Measurements from ENCODE around the gene MRPL24.

The MRPL24 gene

GRCh38 chr1:156773607-156774006 is 32.7 kb upstream of the MRPL24 start:
- H3K27ac ChIP-seq (replicated peaks) = no peak overlapping the region
- no peaks in the 10 kb centered on the region for H3K27me3 ChIP-seq (ENCODE audit: insufficient read depth, poor library complexity, severe bottlenecking)
- H3K4me3 ChIP-seq (replicated peaks; ENCODE audit: insufficient read depth, low read length) = no peak overlapping the region
- DNase-seq (ENCODE audit: low read depth in 1 of 2, low spot score in 1 of 2) = no peak
- TF ChIP-seq SPI1 (IDR thresholded peaks at IDR 0.05; ENCODE audit: borderline replicate concordance, low read depth) (no peak), GABPA (IDR thresholded peaks at IDR 0.05; ENCODE audit: low read depth) (no peak), CTCF (IDR thresholded peaks at IDR 0.05; ENCODE audit: insufficient read depth, low read length) (no peak), POLR2AphosphoS5 (IDR thresholded peaks at IDR 0.05; ENCODE audit: low read depth) (no peak)
- TF ChIP-seq, protein P1, sequence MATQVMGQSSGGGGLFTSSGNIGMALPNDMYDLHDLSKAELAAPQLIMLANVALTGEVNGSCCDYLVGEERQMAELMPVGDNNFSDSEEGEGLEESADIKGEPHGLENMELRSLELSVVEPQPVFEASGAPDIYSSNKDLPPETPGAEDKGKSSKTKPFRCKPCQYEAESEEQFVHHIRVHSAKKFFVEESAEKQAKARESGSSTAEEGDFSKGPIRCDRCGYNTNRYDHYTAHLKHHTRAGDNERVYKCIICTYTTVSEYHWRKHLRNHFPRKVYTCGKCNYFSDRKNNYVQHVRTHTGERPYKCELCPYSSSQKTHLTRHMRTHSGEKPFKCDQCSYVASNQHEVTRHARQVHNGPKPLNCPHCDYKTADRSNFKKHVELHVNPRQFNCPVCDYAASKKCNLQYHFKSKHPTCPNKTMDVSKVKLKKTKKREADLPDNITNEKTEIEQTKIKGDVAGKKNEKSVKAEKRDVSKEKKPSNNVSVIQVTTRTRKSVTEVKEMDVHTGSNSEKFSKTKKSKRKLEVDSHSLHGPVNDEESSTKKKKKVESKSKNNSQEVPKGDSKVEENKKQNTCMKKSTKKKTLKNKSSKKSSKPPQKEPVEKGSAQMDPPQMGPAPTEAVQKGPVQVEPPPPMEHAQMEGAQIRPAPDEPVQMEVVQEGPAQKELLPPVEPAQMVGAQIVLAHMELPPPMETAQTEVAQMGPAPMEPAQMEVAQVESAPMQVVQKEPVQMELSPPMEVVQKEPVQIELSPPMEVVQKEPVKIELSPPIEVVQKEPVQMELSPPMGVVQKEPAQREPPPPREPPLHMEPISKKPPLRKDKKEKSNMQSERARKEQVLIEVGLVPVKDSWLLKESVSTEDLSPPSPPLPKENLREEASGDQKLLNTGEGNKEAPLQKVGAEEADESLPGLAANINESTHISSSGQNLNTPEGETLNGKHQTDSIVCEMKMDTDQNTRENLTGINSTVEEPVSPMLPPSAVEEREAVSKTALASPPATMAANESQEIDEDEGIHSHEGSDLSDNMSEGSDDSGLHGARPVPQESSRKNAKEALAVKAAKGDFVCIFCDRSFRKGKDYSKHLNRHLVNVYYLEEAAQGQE (IDR thresholded peaks at IDR 0.05; ENCODE audit: insufficient replicate concordance, low read depth) = no peak

DNA sequence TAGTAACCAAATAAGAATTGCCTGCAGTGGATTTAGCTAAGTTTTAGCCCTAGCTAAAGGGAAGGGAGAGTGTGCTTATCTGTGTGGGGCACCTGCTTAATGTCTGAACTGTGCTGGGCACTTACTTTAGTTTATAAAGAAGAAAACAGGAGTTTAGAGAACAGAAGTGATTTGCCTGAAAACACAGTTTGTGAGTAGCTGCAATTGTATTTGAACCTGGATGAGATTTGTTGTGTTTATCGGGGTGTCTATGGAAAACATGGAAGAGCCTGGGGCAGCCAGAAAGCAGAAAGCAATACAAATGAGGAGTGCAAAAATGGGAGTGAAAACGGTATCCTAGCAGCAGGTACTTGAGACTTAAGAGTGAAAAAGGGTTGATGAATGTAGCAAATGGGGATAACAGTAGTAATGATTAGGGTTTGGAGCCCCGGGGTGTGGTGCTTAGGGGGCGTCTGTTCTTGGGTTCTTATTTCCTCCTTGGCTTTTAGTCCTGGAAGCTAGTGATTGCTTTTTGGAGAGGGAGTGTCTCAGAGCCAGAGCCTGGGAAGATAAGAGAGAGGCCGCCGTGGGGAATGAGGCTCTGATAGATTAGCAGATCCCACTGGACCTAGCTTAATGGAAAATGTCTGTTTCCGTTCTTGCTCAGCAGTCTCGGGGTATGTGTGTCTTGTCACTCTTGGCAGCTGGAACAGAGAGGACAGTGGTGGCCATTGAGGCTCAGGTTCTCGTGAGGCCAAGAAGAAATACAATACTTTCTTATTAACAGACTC is 32.0 kb upstream of the MRPL24 start:
- Histone ChIP-seq H3K4me3 (replicated peaks; ENCODE audit: insufficient read depth, low read length) (no peak overlapping the region), H3K27ac (replicated peaks) (no peak overlapping the region), H3K27me3 (ENCODE audit: insufficient read depth, poor library complexity, severe bottlenecking) (no peaks in the 10 kb centered on the region)
- no peak for DNase-seq (ENCODE audit: low read depth in 1 of 2, low spot score in 1 of 2)
- no peak for TF ChIP-seq CTCF (IDR thresholded peaks at IDR 0.05; ENCODE audit: insufficient read depth, low read length)

DNA sequence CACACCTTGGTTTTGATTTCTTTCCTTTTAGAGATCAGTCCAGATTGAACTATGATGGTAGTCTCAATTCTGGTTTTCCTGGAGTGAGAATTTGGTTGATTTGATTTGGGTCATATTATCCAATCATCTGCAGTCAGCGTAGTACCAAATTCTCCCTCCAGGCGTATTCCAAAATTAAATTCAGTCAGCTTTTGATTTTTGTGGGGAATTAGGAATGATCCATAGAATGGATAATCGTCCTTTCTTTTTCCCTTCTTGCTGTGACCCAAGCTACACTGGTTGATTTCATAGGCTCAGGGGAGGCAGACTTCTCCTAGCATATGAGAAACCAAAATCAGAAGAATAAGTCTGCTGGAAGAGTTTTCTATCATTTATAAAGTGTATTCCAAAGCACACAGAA is 31.3 kb upstream of the MRPL24 start:
- no peak overlapping the region for H3K27ac ChIP-seq (replicated peaks)
- H3K4me3 ChIP-seq (replicated peaks; ENCODE audit: insufficient read depth, low read length) = no peak overlapping the region
- TF ChIP-seq, protein P1 (IDR thresholded peaks at IDR 0.05; ENCODE audit: insufficient replicate concordance, low read depth) = no peak
- TF ChIP-seq POLR2AphosphoS5 (IDR thresholded peaks at IDR 0.05; ENCODE audit: low read depth) (no peak), CTCF (IDR thresholded peaks at IDR 0.05; ENCODE audit: insufficient read depth, low read length) (no peak), SPI1 (IDR thresholded peaks at IDR 0.05; ENCODE audit: borderline replicate concordance, low read depth) (no peak)
- H3K27me3 ChIP-seq (ENCODE audit: insufficient read depth, poor library complexity, severe bottlenecking) = no peaks in the 10 kb centered on the region
- no peak for DNase-seq (ENCODE audit: low read depth in 1 of 2, low spot score in 1 of 2)

Data from HL-60 (cell line).